ENCODE data around the gene EXOC3L1.

DNA sequence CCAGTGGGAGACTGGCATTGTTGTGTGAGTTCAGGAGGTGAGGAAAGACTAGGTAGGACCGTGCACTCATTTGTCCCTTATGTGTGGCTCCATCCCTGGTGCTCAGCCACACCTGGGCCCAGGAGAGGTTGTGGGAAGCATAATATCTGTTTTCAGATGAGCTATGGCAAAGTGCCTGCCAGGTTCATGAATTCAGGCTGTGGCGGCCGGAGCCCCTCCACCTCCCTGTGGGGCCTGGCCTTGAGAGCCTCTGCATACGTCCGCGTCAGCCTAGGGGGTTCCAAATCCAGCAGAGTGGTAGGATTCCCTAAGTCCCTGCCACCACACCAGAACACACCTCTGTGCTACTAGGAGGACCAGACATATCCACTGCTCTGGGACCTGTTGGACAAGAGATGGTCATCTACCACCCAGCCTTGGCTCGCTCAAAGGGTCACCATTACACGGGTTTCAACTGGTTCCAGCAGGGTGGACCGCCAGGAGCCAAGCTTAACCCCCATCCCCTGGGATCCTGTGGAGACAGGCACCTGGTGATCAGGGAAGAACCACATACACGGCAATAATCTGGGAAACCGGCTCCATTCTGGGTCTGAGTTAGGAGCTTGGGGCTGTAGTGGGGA, 41.2 kb downstream of the EXOC3L1 start:
- TF ChIP-seq, protein P1, sequence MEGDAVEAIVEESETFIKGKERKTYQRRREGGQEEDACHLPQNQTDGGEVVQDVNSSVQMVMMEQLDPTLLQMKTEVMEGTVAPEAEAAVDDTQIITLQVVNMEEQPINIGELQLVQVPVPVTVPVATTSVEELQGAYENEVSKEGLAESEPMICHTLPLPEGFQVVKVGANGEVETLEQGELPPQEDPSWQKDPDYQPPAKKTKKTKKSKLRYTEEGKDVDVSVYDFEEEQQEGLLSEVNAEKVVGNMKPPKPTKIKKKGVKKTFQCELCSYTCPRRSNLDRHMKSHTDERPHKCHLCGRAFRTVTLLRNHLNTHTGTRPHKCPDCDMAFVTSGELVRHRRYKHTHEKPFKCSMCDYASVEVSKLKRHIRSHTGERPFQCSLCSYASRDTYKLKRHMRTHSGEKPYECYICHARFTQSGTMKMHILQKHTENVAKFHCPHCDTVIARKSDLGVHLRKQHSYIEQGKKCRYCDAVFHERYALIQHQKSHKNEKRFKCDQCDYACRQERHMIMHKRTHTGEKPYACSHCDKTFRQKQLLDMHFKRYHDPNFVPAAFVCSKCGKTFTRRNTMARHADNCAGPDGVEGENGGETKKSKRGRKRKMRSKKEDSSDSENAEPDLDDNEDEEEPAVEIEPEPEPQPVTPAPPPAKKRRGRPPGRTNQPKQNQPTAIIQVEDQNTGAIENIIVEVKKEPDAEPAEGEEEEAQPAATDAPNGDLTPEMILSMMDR (IDR thresholded peaks at IDR 0.05) = no peak
- no peak for TF ChIP-seq POLR2AphosphoS5 (IDR thresholded peaks at IDR 0.05; ENCODE audit: insufficient read depth in 1 of 2, low read depth in 1 of 2)
- TF ChIP-seq POLR2A (IDR thresholded peaks at IDR 0.05) = no peak

All from vagina (tissue), 2 donors.